ENCODE measurements around the gene PTAR1. TPM values are rescaled to one million over a fixed set of nuclear protein-coding genes. Genes with fewer than 3 reads are reported as not detected.

PTAR1 gene, protein sequence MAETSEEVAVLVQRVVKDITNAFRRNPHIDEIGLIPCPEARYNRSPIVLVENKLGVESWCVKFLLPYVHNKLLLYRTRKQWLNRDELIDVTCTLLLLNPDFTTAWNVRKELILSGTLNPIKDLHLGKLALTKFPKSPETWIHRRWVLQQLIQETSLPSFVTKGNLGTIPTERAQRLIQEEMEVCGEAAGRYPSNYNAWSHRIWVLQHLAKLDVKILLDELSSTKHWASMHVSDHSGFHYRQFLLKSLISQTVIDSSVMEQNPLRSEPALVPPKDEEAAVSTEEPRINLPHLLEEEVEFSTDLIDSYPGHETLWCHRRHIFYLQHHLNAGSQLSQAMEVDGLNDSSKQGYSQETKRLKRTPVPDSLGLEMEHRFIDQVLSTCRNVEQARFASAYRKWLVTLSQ
- 56.5 and 63.2 TPM in 2 replicates for total RNA-seq
- long read RNA-seq, partial matches to known transcripts = 8 of 22 reads
- long read RNA-seq, other reads (novel, unspliced or antisense) = 11 of 22 reads

DNA sequence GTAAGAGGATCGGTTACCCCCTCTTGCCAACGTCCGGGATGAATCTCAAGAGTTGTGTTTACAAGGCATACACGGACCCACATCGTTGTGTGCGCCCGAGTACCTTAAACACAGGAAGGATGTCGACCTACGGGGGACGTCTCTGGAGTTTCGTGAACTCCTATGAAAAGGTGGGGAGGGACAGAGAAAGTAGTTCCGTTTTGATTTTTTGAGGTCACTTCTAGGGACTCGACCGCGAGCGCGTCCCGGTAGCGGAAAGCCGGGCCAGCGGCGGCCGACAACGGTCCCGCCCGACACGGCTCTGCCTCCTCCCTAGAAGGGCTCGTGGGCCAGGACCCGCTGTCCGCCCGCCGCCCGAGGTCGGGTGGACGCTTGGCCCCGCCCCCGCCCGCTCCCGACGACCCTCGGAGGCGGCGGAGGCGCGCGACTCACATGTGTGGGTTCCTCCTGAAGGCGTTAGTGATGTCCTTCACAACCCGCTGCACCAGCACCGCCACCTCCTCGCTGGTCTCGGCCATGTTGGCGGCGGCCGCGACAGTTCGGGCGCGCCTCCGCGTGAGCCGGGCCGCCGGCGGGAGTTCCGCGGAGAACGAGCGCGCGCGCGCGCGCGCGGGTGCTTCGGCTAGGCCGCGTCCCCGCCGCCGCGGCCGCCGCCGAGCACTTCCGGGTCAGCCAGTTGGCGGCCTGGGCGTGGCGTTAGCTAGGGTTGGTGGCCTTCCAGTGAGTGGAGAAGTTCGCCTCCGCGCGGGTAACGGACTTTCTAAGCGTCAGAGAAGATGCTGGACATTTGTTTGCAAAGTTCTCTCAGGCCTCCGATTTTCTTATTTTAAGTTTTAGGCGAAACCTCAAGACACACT is at the start of gene PTAR1:
Gene PTAR1 (minus strand): TSS at position 591 of the 857 bp plus-strand sequence. CDS start 73 bp downstream, at position 518.
- peak within 1 kb of the TSS; percentile 97 for H3K27ac Mint-ChIP-seq (ENCODE audit: unreplicated experiment)
- H3K4me1 Mint-ChIP-seq = peaks cover 60% of the 10 kb centered on the region
- H3K4me3 Mint-ChIP-seq = peak within 1 kb of the TSS; percentile 97
- peak; percentile 91 for DNase-seq (ENCODE audit: low read depth, low spot score)
- H3K9me3 Mint-ChIP-seq = no peaks in the 10 kb centered on the region
- TF ChIP-seq, protein P1, sequence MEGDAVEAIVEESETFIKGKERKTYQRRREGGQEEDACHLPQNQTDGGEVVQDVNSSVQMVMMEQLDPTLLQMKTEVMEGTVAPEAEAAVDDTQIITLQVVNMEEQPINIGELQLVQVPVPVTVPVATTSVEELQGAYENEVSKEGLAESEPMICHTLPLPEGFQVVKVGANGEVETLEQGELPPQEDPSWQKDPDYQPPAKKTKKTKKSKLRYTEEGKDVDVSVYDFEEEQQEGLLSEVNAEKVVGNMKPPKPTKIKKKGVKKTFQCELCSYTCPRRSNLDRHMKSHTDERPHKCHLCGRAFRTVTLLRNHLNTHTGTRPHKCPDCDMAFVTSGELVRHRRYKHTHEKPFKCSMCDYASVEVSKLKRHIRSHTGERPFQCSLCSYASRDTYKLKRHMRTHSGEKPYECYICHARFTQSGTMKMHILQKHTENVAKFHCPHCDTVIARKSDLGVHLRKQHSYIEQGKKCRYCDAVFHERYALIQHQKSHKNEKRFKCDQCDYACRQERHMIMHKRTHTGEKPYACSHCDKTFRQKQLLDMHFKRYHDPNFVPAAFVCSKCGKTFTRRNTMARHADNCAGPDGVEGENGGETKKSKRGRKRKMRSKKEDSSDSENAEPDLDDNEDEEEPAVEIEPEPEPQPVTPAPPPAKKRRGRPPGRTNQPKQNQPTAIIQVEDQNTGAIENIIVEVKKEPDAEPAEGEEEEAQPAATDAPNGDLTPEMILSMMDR (conservative IDR thresholded peaks at IDR 0.05) = no peak
- H3K27me3 Mint-ChIP-seq (ENCODE audit: low read depth) = no peaks in the 10 kb centered on the region
- H3K36me3 Mint-ChIP-seq (ENCODE audit: low read depth) = peaks cover 4% of the 10 kb centered on the region

DNA sequence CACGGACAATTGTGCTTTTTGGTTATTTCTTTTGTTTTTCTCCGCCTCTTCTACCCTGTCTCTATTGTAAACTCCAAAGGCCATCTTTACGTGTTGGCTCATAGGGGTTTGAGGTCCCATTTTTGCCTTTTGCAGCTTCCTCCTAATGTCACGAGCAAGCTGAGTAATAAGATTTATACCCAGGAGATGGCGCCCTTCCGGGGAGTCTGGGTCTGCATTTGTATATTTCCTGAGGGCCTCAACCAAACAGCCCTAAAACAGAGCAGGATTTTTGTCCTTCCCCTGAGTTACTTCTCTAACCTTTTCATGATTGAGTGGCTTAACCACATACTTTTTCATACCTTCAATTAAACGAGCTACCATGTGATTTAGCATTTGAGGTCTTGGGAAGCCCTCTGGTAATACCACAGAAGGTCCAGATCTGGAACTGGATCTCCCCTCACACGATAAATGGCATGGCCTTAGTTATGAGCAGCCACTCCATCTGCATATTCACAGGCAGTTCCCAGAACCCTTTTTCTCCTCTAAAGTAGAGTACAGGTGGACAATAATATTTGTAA is 49.6 kb upstream of the PTAR1 start:
- Mint-ChIP-seq H3K27me3 (ENCODE audit: low read depth) (peaks cover 3% of the 10 kb centered on the region), H3K36me3 (ENCODE audit: low read depth) (no peaks in the 10 kb centered on the region), H3K4me1 (no peaks in the 10 kb centered on the region), H3K9me3 (peaks cover 2% of the 10 kb centered on the region), H3K27ac (ENCODE audit: unreplicated experiment) (no peak overlapping the region), H3K4me3 (no peak overlapping the region)
- TF ChIP-seq, protein P1 (conservative IDR thresholded peaks at IDR 0.05) = peak; percentile 33
- DNase-seq (ENCODE audit: low read depth, low spot score) = no peak

DNA sequence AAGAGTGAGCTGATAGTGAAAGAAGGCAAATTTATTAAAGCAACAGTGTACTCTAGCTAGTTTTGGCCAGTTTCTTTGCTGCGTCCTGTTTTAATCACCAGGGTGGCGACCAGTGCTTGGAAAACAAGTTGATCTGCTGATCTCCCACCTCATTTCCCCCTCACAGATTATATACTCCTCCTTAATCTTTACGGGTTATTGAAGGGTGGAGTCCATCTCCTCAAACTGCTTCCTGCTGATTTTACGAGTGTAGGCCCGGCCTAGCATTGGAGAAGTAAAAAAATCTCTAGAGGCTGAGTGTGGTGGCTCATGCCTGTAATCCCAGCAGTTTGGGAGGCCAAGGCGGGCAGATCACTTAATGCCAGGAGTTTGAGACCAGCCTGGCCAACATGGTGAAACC is 46.8 kb upstream of the PTAR1 start:
- DNase-seq (ENCODE audit: low read depth, low spot score) = no peak
- TF ChIP-seq, protein P1 (conservative IDR thresholded peaks at IDR 0.05) = no peak
- Mint-ChIP-seq H3K36me3 (ENCODE audit: low read depth) (no peaks in the 10 kb centered on the region), H3K27me3 (ENCODE audit: low read depth) (no peaks in the 10 kb centered on the region), H3K4me1 (no peaks in the 10 kb centered on the region), H3K27ac (ENCODE audit: unreplicated experiment) (no peak overlapping the region), H3K9me3 (no peaks in the 10 kb centered on the region), H3K4me3 (no peak overlapping the region)

DNA sequence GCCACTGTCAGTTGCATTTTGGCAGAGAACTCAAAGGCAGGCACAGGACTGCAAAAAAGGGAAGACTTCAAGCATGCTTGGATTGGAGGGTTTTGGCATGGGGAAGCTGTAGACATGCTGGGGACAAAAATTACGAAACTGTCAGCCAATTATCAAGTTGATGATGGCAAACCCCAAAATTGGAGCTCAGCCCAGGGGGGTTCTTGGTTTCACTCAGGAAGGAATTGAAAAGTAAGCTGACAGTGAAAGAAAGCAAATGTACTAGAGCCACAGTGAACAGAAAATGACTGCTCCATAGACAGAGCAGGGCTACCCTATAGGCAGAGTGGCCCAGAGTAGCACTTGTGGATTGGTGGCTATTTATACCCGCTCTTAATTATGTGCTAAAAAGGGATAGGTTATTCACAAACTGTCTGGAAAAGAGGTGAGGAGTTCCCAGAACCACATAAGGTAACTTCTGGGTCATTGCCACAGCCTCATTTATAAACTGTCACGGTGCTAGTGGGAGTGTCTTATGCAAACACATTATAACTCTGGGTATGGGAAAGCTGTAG is 46.2 kb upstream of the PTAR1 start:
- no peaks in the 10 kb centered on the region for H3K36me3 Mint-ChIP-seq (ENCODE audit: low read depth)

More for the DNA sequence above, 46.2 kb upstream of the PTAR1 start:
- Mint-ChIP-seq H3K4me1 (no peaks in the 10 kb centered on the region), H3K27me3 (ENCODE audit: low read depth) (no peaks in the 10 kb centered on the region), H3K4me3 (no peak overlapping the region), H3K27ac (ENCODE audit: unreplicated experiment) (no peak overlapping the region), H3K9me3 (no peaks in the 10 kb centered on the region)
- DNase-seq (ENCODE audit: low read depth, low spot score) = no peak
- TF ChIP-seq, protein P1 (conservative IDR thresholded peaks at IDR 0.05) = no peak

All from neural crest cell (in vitro differentiated cells).